ENCODE measurements around the gene NUP210.

Gene NUP210

DNA sequence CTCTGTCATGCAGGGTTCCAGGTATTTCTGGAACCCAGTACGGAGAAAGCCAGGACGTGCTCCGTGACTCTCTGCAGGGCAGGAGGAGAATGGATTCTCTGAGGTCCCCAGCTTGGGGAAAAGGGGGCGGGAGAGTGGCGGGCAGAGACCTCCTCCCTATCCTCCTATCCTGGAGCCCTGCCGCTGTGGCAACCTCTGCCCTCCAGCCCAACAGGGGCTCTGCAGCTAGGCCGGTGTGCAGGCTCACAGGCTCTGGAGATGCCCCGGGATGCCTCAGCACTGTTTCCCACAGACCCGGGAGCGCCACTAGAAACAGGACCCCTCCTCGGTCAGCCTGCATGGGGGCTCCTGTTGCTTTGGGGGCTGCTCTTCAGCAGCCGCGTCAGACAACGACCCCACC is 43.1 kb downstream of the NUP210 start:
- H3K4me3 ChIP-seq (ENCODE audit: low read depth, low read length): no peak overlapping the region
- TF ChIP-seq, protein P1, sequence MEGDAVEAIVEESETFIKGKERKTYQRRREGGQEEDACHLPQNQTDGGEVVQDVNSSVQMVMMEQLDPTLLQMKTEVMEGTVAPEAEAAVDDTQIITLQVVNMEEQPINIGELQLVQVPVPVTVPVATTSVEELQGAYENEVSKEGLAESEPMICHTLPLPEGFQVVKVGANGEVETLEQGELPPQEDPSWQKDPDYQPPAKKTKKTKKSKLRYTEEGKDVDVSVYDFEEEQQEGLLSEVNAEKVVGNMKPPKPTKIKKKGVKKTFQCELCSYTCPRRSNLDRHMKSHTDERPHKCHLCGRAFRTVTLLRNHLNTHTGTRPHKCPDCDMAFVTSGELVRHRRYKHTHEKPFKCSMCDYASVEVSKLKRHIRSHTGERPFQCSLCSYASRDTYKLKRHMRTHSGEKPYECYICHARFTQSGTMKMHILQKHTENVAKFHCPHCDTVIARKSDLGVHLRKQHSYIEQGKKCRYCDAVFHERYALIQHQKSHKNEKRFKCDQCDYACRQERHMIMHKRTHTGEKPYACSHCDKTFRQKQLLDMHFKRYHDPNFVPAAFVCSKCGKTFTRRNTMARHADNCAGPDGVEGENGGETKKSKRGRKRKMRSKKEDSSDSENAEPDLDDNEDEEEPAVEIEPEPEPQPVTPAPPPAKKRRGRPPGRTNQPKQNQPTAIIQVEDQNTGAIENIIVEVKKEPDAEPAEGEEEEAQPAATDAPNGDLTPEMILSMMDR (IDR thresholded peaks at IDR 0.05; ENCODE audit: low read depth, low read length): no peak

GRCh38 chr3:13376091-13376490 is 44.0 kb downstream of the NUP210 start:
- H3K4me3 ChIP-seq (ENCODE audit: low read depth, low read length): no peak overlapping the region
- TF ChIP-seq, protein P1 (IDR thresholded peaks at IDR 0.05; ENCODE audit: low read depth, low read length): no peak

- TF ChIP-seq, protein P1 (IDR thresholded peaks at IDR 0.05; ENCODE audit: low read depth, low read length): no peak
- no peak overlapping the region for H3K4me3 ChIP-seq (ENCODE audit: low read depth, low read length)
Measured at GRCh38 chr3:13375464-13375863, 44.7 kb downstream of the NUP210 start.

- TF ChIP-seq, protein P1 (IDR thresholded peaks at IDR 0.05; ENCODE audit: low read depth, low read length): no peak
- H3K4me3 ChIP-seq (ENCODE audit: low read depth, low read length): no peak overlapping the region
Measured at GRCh38 chr3:13373975-13374586, 46.0 kb downstream of the NUP210 start.

- TF ChIP-seq, protein P1 (IDR thresholded peaks at IDR 0.05; ENCODE audit: low read depth, low read length): no peak
- no peak overlapping the region for H3K4me3 ChIP-seq (ENCODE audit: low read depth, low read length)
Measured at GRCh38 chr3:13372656-13373055, 47.5 kb downstream of the NUP210 start.

DNA sequence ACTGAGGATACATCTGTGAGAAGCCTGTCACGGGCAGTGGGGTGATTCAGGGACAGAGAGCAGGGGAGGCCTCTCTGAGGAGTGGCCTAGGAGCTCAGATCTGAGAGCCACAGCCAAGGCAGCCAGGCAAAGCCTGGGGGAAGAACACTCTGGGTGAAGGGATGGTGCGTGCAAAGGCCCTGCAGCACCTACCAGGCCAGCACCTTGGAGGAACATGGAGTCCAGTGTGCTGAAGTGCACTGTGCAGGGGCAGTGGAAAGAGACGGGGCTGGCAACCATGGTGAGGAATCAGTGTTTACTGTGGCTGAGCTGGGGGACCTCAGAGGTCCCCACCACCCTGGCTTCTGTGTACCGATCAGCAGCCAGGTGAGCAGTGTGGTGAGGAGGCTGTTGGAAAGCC is 48.0 kb downstream of the NUP210 start:
- TF ChIP-seq, protein P1 (IDR thresholded peaks at IDR 0.05; ENCODE audit: low read depth, low read length): no peak
- no peak overlapping the region for H3K4me3 ChIP-seq (ENCODE audit: low read depth, low read length)

DNA sequence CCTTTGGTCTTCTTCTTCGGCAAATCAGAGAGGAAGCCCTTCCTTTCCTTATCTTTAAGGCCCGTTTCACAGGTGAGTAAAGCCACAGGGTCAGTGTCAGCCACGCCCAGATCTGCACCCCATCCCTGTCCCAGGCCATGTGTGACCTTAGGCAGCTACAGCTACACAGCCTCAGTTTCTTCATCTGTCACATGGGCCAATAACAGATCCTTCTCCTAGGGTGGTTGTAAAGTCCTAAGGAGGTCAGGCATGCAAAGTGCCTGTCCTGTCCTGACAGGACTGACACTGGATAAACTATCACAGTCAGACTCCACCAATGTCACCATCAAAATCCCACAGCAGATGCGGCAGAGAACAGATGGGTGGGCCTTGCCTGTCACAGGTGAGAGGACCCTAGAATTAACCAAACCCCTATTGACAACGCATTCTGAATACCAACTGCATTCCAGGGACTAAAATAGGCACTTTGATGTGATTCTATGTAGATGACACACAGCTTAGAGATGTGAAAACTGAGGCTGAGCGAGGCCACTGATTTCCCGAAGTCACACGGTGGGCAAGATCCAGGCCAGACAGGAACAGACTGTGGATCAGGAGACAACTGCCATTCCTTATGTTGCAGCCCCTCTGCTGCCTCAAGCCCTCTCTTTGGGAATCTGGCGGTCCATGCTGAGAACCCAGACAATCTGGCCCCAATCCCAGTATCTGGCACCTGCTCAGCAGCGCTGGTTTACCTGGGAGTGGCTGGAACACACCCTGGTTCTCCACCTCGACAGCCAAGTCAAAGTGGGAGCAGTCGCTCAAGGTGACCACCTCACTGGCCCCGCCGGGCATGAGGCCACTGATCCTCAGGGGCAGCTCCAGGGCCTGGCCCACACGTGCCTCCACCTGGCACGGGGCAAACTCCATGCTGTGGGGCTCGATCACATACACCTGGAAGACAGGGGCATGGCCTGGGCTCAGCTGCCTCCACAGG is 48.7 kb downstream of the NUP210 start:
- no peak overlapping the region for H3K4me3 ChIP-seq (ENCODE audit: low read depth, low read length)
- TF ChIP-seq, protein P1 (IDR thresholded peaks at IDR 0.05; ENCODE audit: low read depth, low read length): no peak

Measured in WI38 (cell line).